Right lobe of liver (tissue), 6 donors: ENCODE measurements around the gene FRMPD2. TPM values are rescaled to one million over a fixed set of nuclear protein-coding genes. Genes with fewer than 3 reads are reported as not detected.

Experiments used
- ATAC-seq, 4 donors: fragments of 200-7000 bp; cut with Tn5 transposase; one replicate each; pipeline ENCODE4 v1.9.1; 2020; ENCODE audit warnings: mild to moderate bottlenecking in 4 of 4, moderate library complexity in 4 of 4
- DNase-seq, 3 donors: peaks; one replicate each; pipeline ENCODE4 v3.0.0-alpha.2; 2020
- H3K27ac ChIP-seq, 3 donors: fragments of 200-600 bp; one replicate each; pipeline ENCODE4 v1.8.0; 2022
- H3K27me3 ChIP-seq, 2 donors: fragments of 200-600 bp; one replicate each; pipeline ENCODE4 v1.8.0; 2022
- H3K36me3 ChIP-seq, 4 donors: fragments of 200-600 bp; sonication (generic) in 1 of 4; one replicate each; pipeline versions ENCODE4 v1.5.1 to v1.8.0; 2017 to 2022; ENCODE audit warnings: control low read depth in 1 of 4
- H3K4me1 ChIP-seq, 4 donors: fragments of 200-600 bp; sonication (generic) in 1 of 4; one replicate each; pipeline versions ENCODE4 v1.5.1 to v1.8.0; 2017 to 2022; ENCODE audit warnings: control low read depth in 1 of 4
- H3K4me3 ChIP-seq, 3 donors: fragments of 200-600 bp; one replicate each; pipeline ENCODE4 v1.8.0; 2022
- H3K9me3 ChIP-seq, 4 donors: fragments of 200-600 bp; sonication (generic) in 1 of 4; one replicate each; pipeline versions ENCODE4 v1.5.1 to v1.8.0; 2017 to 2022; ENCODE audit warnings: control low read depth in 1 of 4
- POLR2A ChIP-seq: fragments of 450-650 bp; IDR thresholded peaks from one replicate; pipeline ENCODE4 v1.6.1; 2017; ENCODE audit warnings: antibody characterized with exemption, mild to moderate bottlenecking
- WGBS: methylation state at CpG from one replicate; pipeline ENCODE4 v1.1.6; 2018; ENCODE audit warnings: low coverage, low lambda C conversion rate; ENCODE audit not compliant: insufficient coverage; ENCODE audit errors: missing lambda C conversion rate; 5-methylcytosine and 5-hydroxymethylcytosine counted together
- intact Hi-C, 2 donors: fragments of 100-400 bp; cut with DNase I; formaldehyde crosslinking; loops; one replicate each; pipeline versions ENCODE4 v1.11.2 to v1.14.1; 2022
- total RNA-seq, 6 experiments: library from RNA; depleted of rRNA in 2 of 6; stranded (reverse); fragments of >200 nt in 2 of 6; fragmentation: NEBNext Ultra II Directional in 3 of 6; extraction: Animal tissue kit (Norgen Biotek cat#: 25700) in 3 of 6; gene quantifications; one replicate each; pipeline versions ENCODE4 v1.1.0 to v1.2.4, GENCODE V29; 2016 to 2023
- TF ChIP-seq, protein P1 (sequence below), 4 donors: fragments of 200-600 bp in 3 of 4; fragments of 450-650 bp in 1 of 4; IDR thresholded peaks; one replicate each; pipeline versions ENCODE4 v1.5.1 to v1.8.0; 2016 to 2022; ENCODE audit warnings: antibody characterized with exemption in 4 of 4, mild to moderate bottlenecking in 2 of 4
- donor health status: DM: no; HTN: yes; CAD: no.
- donor health status: DM: no; HTN: no; CAD: no.
- donor health status: DM: no; HTN: no; CAD: no.
- donor health status: DM: no; HTN: yes; CAD: no.
- donor health status: DM: no; HTN: yes; CAD: no.

The FRMPD2 gene
- total RNA-seq, 6 experiments from 2014 or later = not detected

DNA sequence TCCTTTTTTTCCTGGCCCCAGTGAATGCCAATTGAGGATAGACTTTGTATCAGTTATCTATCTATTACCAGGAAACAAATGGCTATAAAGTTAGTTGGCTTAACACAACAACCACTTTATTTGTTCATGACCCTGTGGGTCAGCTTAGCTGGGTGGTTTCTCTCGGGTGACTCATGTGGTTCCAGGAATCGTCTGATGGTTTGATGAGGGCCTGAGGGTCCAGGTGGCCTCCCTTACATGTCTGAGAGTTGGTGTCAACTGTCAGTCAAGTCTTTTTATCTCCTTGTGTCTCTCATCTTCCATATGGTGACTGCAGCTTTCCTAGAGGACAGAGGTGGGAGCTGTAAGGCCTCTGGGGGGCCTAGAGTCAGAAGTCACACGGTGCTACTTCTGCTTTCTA is 16.7 kb upstream of the FRMPD2 start:
- DNase-seq = no peak
- Histone ChIP-seq H3K36me3 (no peaks in the 10 kb centered on the region), H3K9me3 (no peaks in the 10 kb centered on the region), H3K4me3 (no peak overlapping the region), H3K27me3 (no peaks in the 10 kb centered on the region), H3K4me1 (peaks cover 0 to 7% (median 0%) of the 10 kb centered on the region in 4 donors), H3K27ac (no peak overlapping the region)
- peak in 1 of 4 donors; percentile 37 for ATAC-seq
- intact Hi-C loops = no loop called here
- WGBS = 33% methylated on average over 2 of the region's 3 CpGs
- TF ChIP-seq, protein P1, sequence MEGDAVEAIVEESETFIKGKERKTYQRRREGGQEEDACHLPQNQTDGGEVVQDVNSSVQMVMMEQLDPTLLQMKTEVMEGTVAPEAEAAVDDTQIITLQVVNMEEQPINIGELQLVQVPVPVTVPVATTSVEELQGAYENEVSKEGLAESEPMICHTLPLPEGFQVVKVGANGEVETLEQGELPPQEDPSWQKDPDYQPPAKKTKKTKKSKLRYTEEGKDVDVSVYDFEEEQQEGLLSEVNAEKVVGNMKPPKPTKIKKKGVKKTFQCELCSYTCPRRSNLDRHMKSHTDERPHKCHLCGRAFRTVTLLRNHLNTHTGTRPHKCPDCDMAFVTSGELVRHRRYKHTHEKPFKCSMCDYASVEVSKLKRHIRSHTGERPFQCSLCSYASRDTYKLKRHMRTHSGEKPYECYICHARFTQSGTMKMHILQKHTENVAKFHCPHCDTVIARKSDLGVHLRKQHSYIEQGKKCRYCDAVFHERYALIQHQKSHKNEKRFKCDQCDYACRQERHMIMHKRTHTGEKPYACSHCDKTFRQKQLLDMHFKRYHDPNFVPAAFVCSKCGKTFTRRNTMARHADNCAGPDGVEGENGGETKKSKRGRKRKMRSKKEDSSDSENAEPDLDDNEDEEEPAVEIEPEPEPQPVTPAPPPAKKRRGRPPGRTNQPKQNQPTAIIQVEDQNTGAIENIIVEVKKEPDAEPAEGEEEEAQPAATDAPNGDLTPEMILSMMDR (IDR thresholded peaks at IDR 0.05) = no peak
- TF ChIP-seq POLR2A = no peak

DNA sequence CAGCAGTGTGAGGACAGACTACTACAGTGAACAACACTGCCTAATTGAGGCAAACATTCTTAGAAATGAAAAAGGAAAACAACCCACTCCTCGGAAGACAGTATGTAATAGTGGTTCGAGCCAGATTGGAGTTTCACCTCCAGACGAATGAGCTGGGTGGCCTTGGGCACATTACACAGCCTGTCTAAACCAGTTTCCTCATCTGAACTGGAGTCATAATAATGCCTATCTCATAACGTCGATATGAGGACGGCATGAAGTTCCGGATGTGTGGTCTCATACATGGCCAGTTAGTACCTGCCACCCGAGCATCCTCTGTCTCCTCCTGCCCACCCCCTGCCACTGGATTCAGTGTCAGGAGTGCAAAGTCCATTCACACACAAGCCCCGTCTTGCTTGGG is 15.8 kb upstream of the FRMPD2 start:
- no peak overlapping the region for H3K4me3 ChIP-seq
- WGBS = 83% methylated on average over 5 of the region's 9 CpGs

DNA sequence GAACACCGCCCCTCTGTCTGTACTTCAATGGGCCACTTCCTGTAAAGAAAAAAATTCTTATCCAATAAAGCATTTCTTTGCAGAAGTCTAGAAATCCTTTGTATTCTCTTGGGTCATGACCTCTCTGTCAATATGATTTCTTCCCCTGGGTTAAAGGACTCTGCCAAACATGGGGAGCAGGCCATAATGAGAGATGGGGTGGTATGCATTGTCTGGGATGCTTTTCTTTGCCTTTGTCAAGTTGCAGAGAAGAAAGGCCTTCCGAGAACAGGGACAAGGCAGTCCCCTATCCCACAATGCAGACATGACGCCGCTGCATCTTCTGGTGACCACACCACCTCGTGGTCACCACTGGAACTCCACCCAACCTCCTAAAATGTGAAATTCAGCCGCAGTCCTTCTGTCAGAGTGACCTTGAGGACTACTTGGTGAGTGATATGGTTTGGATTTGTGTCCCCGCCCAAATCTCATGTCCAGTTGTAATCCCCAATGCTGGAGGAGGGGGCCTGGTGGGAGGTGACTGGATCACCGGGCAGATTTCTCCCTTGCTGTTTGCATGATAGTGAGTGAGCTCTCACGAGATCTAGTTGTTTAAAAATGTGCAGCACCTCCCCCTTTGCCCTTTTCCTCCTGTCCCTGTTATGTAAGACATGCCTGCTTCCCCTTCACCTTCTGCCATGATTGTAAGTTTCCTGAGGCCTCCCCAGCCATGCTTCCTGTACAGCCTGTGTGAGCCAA is 15.2 kb upstream of the FRMPD2 start:
- Histone ChIP-seq H3K27me3 (no peaks in the 10 kb centered on the region), H3K4me1 (peaks cover 0 to 7% (median 0%) of the 10 kb centered on the region in 4 donors), H3K9me3 (no peaks in the 10 kb centered on the region), H3K27ac (no peak overlapping the region), H3K4me3 (no peak overlapping the region), H3K36me3 (no peaks in the 10 kb centered on the region)
- no peak for TF ChIP-seq POLR2A
- TF ChIP-seq, protein P1 (IDR thresholded peaks at IDR 0.05) = peak; percentile 56 to 78 (median 72)
- DNase-seq = peak in 2 of 3 donors; percentile 43 to 60
- intact Hi-C loops = no loop called here
- WGBS = 7% methylated on average over 5 of the region's 9 CpGs
- peak; percentile 79 to 88 (median 86) for ATAC-seq

More for the DNA sequence above, 15.8 kb upstream of the FRMPD2 start:
- DNase-seq (no peak), ATAC-seq (no peak)
- Histone ChIP-seq H3K9me3 (no peaks in the 10 kb centered on the region), H3K27me3 (no peaks in the 10 kb centered on the region), H3K4me1 (peaks cover 0 to 7% (median 0%) of the 10 kb centered on the region in 4 donors), H3K36me3 (no peaks in the 10 kb centered on the region), H3K27ac (no peak overlapping the region)
- intact Hi-C loops = no loop called here
- TF ChIP-seq POLR2A = no peak
- TF ChIP-seq, protein P1 (IDR thresholded peaks at IDR 0.05) = no peak

DNA sequence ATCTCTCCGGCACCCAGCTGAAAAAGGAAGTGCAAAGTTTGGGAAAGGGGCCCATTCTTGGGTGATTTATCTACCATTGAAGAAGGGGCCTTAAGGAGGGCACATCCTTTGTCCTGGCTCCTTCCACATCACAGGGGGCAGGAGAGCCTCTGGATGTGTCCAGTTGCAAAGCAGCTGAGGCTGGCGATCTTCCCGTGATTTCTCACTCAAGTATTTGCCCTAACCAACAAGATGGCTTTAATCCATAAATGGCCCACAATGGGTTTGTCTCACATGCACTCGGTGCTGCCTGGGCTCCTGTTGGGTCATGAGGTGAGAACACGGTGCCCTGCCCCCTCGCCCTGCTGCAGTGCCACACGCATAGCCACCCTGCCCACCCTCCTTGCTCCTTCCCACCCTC is 14.2 kb upstream of the FRMPD2 start:
- Histone ChIP-seq H3K9me3 (no peaks in the 10 kb centered on the region), H3K4me3 (no peak overlapping the region), H3K4me1 (peaks cover 0 to 3% (median 0%) of the 10 kb centered on the region in 4 donors), H3K27ac (no peak overlapping the region), H3K27me3 (no peaks in the 10 kb centered on the region), H3K36me3 (no peaks in the 10 kb centered on the region)
- no peak for TF ChIP-seq POLR2A
- TF ChIP-seq, protein P1 (IDR thresholded peaks at IDR 0.05) = no peak
- intact Hi-C loops = no loop called here
- no peak for ATAC-seq
- no peak for DNase-seq
- WGBS = 90% methylated on average over 3 of the region's 7 CpGs
